Lung (tissue), 16 donors: ENCODE data around the gene MBTD1. TPM values are rescaled to one million over a fixed set of nuclear protein-coding genes. Genes with fewer than 3 reads are reported as not detected.

Source experiments
- ATAC-seq: fragments of 200-7000 bp; cut with Tn5 transposase; one replicate; pipeline ENCODE4 v1.9.1; 2020; ENCODE audit warnings: moderate number of reproducible peaks; ENCODE audit not compliant: insufficient read depth, low FRiP score
- DNase-seq, 3 donors: peaks; one replicate each; pipeline ENCODE4 v3.0.0-alpha.2; 2013 to 2017
- H3K27ac ChIP-seq, 2 donors: one replicate each; pipeline ENCODE4 v1.5.1; 2013; ENCODE audit warnings: mild to moderate bottlenecking in 2 of 2, moderate library complexity in 2 of 2, control low read depth in 1 of 2, inconsistent platforms in 1 of 2, low read depth in 1 of 2, low read length in 1 of 2
- H3K27me3 ChIP-seq, 3 donors: one replicate each; pipeline ENCODE4 v1.5.1; 2013; ENCODE audit warnings: low read length in 2 of 3; ENCODE audit not compliant: control insufficient read depth in 3 of 3, insufficient read depth in 3 of 3
- H3K36me3 ChIP-seq, 4 donors: one replicate each; pipeline ENCODE4 v1.5.1; 2013; ENCODE audit warnings: low read length in 4 of 4, mild to moderate bottlenecking in 1 of 4, moderate library complexity in 1 of 4; ENCODE audit not compliant: control insufficient read depth in 4 of 4, insufficient read depth in 4 of 4
- H3K4me1 ChIP-seq, 5 donors: one replicate each; pipeline ENCODE4 v1.5.1; 2013; ENCODE audit warnings: low read length in 5 of 5, mild to moderate bottlenecking in 2 of 5, moderate library complexity in 1 of 5; ENCODE audit not compliant: control insufficient read depth in 5 of 5, insufficient read depth in 5 of 5
- H3K4me3 ChIP-seq: one replicate; pipeline ENCODE4 v1.5.1; 2013; ENCODE audit warnings: mild to moderate bottlenecking, control low read depth, moderate library complexity
- H3K9ac ChIP-seq, 2 donors: one replicate each; pipeline ENCODE4 v1.5.1; 2013; ENCODE audit warnings: low read length in 2 of 2, control low read depth in 1 of 2; ENCODE audit not compliant: insufficient read depth in 1 of 2
- H3K9me3 ChIP-seq, 4 donors: one replicate each; pipeline ENCODE4 v1.5.1; 2013; ENCODE audit warnings: low read length in 3 of 4, mild to moderate bottlenecking in 1 of 4, moderate library complexity in 1 of 4; ENCODE audit not compliant: control insufficient read depth in 4 of 4, insufficient read depth in 3 of 4
- WGBS, 2 donors: extraction: QIAGEN DNeasy Blood & Tissue Kit; methylation state at CpG; one replicate each; pipeline ENCODE4 v1.1.7; 2013; 5-methylcytosine and 5-hydroxymethylcytosine counted together
- long read RNA-seq, 5 donors: transcript quantifications; one replicate each; lab custom pipeline, GENCODE V29; 2026
- polyA plus RNA-seq, 2 donors: library from polyadenylated mRNA; stranded (reverse); fragments of 200-250 nt; gene quantifications; one replicate each; pipeline ENCODE4 v1.2.1, GENCODE V29; 2013
- total RNA-seq, 2 donors: library from RNA; depleted of rRNA in 1 of 2; stranded (reverse); fragments of >200 nt in 1 of 2; gene quantifications; one replicate each; pipeline ENCODE4 v1.2.1, GENCODE V29; 2014 to 2021
- TF ChIP-seq, protein P1 (sequence below): IDR thresholded peaks from 2 replicates; pipeline ENCODE4 v1.5.1; 2012; ENCODE audit warnings: mild to moderate bottlenecking; ENCODE audit errors: control extremely low read depth, extremely low read depth
- donor health status: control.
- donor health status: control.
- donor health status: Bipolar disorder and iron deficiency.
- donor health status: healthy.
- donor health status: DM: yes; HTN: yes; CAD: no.

MBTD1 gene
- 10 to 100 TPM in 1 of 2 donors, 1 to 10 TPM in 1; 9.0 to 79.2 TPM for total RNA-seq
- 1 to 10 TPM; 4.3 to 9.3 TPM for polyA plus RNA-seq
- long read RNA-seq, donor 1: 0 reads
- long read RNA-seq, donor 2: 0 reads
- long read RNA-seq, donor 3, partial matches to known transcripts: 0 of 6 reads
- long read RNA-seq, donor 3, other reads (novel, unspliced or antisense): 6 of 6 reads
- long read RNA-seq, donor 4: 0 reads
- long read RNA-seq, donor 5, partial matches to known transcripts: 36 of 57 reads
- long read RNA-seq, donor 5, other reads (novel, unspliced or antisense): 20 of 57 reads

- H3K9me3 ChIP-seq: no peaks in the 10 kb centered on the region
- H3K4me1 ChIP-seq: peaks cover 0 to 35% (median 14%) of the 10 kb centered on the region in 5 donors
- peaks cover 0 to 20% (median 2%) of the 10 kb centered on the region in 4 donors for H3K36me3 ChIP-seq
- ATAC-seq (peak; percentile 87), DNase-seq (peak; percentile 97 to 99 (median 99))
- peak within 1 kb of the TSS; percentile 96 for H3K4me3 ChIP-seq
- WGBS, 2 donors: 1% methylated on average over 33 to 42 of the region's 42 CpGs
- peak within 1 kb of the TSS; percentile 77 to 83 for H3K9ac ChIP-seq
- H3K27ac ChIP-seq: peak within 1 kb of the TSS; percentile 92 to 94
- TF ChIP-seq, protein P1, sequence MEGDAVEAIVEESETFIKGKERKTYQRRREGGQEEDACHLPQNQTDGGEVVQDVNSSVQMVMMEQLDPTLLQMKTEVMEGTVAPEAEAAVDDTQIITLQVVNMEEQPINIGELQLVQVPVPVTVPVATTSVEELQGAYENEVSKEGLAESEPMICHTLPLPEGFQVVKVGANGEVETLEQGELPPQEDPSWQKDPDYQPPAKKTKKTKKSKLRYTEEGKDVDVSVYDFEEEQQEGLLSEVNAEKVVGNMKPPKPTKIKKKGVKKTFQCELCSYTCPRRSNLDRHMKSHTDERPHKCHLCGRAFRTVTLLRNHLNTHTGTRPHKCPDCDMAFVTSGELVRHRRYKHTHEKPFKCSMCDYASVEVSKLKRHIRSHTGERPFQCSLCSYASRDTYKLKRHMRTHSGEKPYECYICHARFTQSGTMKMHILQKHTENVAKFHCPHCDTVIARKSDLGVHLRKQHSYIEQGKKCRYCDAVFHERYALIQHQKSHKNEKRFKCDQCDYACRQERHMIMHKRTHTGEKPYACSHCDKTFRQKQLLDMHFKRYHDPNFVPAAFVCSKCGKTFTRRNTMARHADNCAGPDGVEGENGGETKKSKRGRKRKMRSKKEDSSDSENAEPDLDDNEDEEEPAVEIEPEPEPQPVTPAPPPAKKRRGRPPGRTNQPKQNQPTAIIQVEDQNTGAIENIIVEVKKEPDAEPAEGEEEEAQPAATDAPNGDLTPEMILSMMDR: no peak
- no peaks in the 10 kb centered on the region for H3K27me3 ChIP-seq
These were observed at the start of gene MBTD1 for GRCh38 chr17:51259564-51260236. TSS of gene MBTD1 (minus strand) at chr17:51260049. CDS start at chr17:51225161, 34,888 bp downstream.

- no peaks in the 10 kb centered on the region for H3K36me3 ChIP-seq
- ATAC-seq: no peak
- WGBS, 2 donors: 87 to 91% methylated on average over 9 of the region's 9 CpGs
These were observed 45.3 kb upstream of the MBTD1 start for GRCh38 chr17:51305182-51305581.

DNA sequence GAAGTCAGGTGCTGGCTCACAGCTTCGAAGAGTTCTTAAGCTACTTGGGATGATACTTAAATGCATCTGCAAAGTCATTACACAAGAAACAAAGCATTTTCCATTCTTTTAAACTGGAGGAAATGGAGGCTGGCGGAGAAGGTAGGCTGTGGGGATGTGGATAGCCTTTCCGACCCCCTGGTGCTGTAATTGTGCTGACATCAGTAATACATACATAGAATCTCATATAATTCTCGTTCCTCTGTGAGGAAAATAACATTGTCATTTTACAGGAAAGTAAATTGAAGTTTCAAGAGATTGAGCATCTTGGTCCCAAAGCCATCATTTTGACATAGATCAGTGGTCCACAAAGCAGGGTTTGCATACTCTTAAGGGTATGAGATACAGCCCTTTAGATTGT, 40.0 kb upstream of the MBTD1 start:
- Histone ChIP-seq H3K27ac (no peak overlapping the region), H3K27me3 (no peaks in the 10 kb centered on the region), H3K4me3 (no peak overlapping the region), H3K9ac (no peak overlapping the region), H3K4me1 (no peaks in the 10 kb centered on the region), H3K9me3 (no peaks in the 10 kb centered on the region), H3K36me3 (peaks cover 0 to 9% (median 4%) of the 10 kb centered on the region in 4 donors)
- DNase-seq: no peak
- ATAC-seq: no peak
- WGBS, 2 donors: 95% methylated on average over 4 of the region's 4 CpGs
- TF ChIP-seq, protein P1: no peak

More at GRCh38 chr17:51305182-51305581, 45.3 kb upstream of the MBTD1 start:
- Histone ChIP-seq H3K4me1 (no peaks in the 10 kb centered on the region), H3K27ac (no peak overlapping the region), H3K9me3 (peaks cover 0 to 2% (median 0%) of the 10 kb centered on the region in 4 donors), H3K4me3 (no peak overlapping the region), H3K9ac (no peak overlapping the region), H3K27me3 (no peaks in the 10 kb centered on the region)
- no peak for DNase-seq
- TF ChIP-seq, protein P1: no peak
